ENCODE data around the gene CD44.

CD44 gene

GRCh38 chr11:35139722-35140282 lies 831 bp downstream of the CD44 start:
- DNase-seq (ENCODE audit: low spot score), result no peak

GRCh38 chr11:35141071-35141470 lies 2.1 kb downstream of the CD44 start:
- DNase-seq (ENCODE audit: low spot score), result no peak

GRCh38 chr11:35141571-35141971 lies 2.6 kb downstream of the CD44 start:
- no peak for DNase-seq (ENCODE audit: low spot score)

DNA sequence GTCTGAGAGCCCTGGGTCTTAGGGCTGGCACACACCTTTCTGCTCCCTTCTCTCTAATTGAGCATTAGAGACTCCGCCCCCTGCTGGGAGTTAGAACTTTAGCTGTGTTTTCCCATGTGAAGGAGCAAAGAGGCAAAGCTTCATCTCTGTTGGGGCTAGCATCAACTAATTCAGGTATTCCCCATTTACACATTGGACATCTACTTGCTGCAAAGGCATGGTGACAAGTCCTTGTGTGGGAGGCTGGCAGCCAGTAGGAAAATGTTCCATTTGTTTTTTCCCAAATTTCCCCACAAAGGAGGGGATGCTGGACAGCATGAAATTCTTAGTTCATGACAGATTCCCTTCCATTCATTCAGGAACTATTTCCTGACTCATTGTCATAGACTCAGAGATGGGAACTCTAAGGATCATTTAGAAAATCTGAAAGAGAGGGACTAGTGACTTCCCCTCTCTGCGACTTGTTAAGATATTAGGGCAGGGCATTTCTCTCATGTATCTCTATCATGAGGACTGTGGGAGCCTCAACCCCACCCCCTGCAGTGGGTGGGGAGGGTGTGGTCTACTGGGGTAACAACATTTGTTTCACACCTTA lies 3.6 kb downstream of the CD44 start:
- DNase-seq (ENCODE audit: low spot score), result no peak

- no peak for DNase-seq (ENCODE audit: low spot score)
These were observed 4.5 kb downstream of the CD44 start for GRCh38 chr11:35143297-35144135.

- DNase-seq (ENCODE audit: low spot score), result no peak
These were observed 5.3 kb downstream of the CD44 start for GRCh38 chr11:35144136-35144741.

DNA sequence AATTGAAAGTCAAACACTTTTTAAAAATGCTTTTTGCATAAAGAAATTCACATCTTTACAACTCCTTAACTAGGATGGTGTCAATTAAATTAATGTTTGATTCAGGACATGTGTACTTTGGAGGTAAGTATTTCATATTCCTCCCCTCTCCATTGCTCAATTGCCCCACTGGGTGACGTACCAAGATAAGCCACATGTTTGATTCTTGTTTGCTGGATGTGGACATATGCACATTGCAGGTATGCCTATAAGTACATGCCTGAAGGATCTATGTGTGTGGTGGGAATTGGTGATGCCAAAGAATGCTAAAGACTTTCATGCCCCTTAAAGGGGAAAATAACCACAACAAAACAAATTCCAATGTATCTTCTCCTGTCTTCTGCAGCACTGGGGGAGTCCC lies 5.8 kb downstream of the CD44 start:
- no peak for DNase-seq (ENCODE audit: low spot score)

GRCh38 chr11:35145271-35145670 lies 6.3 kb downstream of the CD44 start:
- no peak for DNase-seq (ENCODE audit: low spot score)

DNA sequence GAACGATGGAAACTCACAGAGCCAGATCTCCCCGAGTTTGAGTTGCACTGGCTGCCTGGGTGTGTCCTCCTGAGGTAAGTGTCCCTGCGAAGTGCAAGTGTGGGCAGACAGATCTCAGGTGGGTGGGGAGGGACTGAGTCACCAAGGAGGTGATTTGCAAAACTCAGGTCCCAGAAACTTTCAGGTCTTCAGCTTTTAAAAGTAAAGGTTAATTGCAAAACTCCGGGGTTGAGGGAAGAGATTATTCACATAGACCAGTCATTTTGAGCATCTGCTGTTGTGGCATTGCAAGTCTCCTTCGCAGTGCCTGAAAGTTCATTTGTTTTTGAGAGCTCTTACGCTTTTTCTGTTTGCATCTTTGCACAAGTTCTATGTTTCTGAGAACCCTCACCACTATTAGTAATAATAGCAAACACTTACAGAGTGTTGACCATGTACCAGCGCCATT lies 7.1 kb downstream of the CD44 start:
- DNase-seq (ENCODE audit: low spot score), result no peak

DNA sequence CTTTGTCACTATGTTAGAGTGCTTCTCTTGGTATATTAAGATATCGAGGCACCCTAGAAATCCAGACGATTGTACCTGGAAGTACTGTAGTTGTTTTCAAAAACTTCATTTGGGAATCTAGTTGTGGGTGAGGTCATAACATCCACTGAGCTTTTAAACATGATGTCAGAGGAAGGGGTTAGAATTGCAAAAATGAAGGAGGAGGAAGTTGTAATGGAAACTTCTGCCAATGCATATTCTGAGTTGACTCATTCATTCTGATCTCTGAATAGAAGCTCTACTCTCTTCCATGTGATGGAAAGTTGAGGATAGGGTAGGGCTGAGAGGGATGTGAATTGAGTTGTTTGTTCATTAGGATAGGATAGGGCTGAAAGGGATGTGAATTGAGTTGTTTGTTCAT lies 7.7 kb downstream of the CD44 start:
- DNase-seq (ENCODE audit: low spot score), result no peak

- no peak for DNase-seq (ENCODE audit: low spot score)
These were observed 8.3 kb downstream of the CD44 start for GRCh38 chr11:35147235-35147634.

- DNase-seq (ENCODE audit: low spot score), result no peak
These were observed 9.3 kb downstream of the CD44 start for GRCh38 chr11:35148163-35148837.

- no peak for DNase-seq (ENCODE audit: low spot score)
These were observed 11.5 kb downstream of the CD44 start for GRCh38 chr11:35150454-35150853.

GRCh38 chr11:35151241-35151640 lies 12.3 kb downstream of the CD44 start:
- no peak for DNase-seq (ENCODE audit: low spot score)

GRCh38 chr11:35151683-35152280 lies 12.8 kb downstream of the CD44 start:
- no peak for DNase-seq (ENCODE audit: low spot score)

DNA sequence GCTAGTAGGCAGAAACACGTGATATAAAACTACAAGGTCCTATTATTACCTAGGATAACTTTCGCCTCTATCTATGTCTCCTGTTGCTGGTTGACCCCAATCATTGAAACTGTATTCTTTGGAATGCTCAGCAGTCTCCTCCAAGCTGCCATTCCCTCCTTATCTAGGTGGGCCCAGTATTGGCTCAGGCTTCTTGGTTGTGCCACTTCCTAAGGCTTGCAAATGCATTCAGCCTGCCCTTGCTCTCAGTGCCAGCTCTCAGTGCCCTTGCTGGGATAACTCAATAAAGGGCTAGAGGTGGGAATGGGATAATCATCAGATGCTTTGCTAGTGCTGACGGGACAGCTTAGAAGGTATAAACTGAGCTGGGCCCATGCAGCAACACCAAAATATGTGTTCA lies 13.6 kb downstream of the CD44 start:
- DNase-seq (ENCODE audit: low spot score), result no peak

- no peak for DNase-seq (ENCODE audit: low spot score)
These were observed 14.3 kb downstream of the CD44 start for GRCh38 chr11:35153280-35153679.

- DNase-seq (ENCODE audit: low spot score), result no peak
These were observed 16.0 kb downstream of the CD44 start for GRCh38 chr11:35154952-35155351.

DNA sequence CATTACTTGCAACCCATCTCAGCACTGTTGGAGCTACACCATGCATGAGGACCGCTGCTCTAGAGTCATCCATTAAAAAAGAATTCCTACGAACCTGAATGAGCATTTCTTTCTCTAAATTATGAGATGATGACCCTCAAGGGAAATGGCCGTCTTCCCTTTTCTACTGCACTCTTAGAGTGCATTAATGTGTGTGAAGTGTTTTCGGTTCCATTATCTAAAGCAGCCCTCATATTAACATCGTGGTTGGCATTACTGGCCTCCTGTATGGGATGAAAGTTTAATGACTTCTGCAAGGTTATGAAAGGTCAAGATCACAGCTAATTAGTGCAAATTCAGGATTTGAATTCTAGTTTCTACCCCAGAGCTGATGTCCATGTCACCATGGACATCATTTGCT lies 16.7 kb downstream of the CD44 start:
- DNase-seq (ENCODE audit: low spot score), result no peak

DNA sequence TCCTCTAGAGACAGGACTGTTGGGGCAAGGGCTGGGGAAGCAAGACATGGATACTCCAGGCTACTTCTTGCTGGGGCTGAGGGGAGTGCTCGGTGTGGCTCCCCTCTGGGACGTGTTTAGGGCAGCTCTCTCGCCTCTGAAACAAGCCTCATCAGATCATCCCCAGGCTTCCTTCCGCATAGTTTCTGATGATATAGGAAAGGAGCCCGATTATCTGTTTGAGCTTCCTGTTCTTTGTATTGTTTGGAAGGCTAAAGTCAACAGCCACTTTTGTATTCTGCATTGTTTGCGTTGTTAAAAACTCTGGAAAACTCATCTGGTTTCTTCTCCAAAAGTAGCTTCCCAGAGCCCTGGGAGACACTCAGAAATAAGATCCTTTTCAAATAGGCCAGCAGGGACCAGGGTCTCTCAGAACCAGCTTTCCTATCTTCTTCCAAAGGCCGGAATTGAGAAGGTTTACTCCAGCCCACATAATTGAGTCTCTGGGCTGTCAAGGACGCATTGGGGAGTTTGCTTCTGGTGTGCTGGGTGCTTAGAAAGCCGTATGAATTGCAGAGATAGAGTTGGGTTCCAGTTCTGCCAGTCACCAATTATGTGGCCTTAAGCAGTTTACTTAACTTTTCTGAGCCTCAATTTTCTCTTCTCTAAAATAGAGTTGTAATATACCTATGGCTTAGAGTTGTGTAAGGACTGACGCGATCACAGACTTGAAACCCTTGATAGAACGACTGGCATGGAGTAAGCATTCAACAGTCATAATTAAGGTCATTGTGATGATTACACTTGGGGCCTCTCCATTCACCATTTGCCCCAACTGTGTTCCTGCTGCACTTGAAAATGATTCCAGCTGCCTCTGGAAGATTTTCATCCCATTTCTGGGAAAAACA lies 19.1 kb downstream of the CD44 start:
- DNase-seq (ENCODE audit: low spot score), result no peak

Measured in LoVo (cell line).